GM13977 (cell line): ENCODE measurements around the gene NOL6.

Source experiments
- DNase-seq: peaks from one replicate; pipeline ENCODE4 v3.0.0; 2012; ENCODE audit warnings: low spot score
- in situ Hi-C: fragments of 300-500 bp; cut with MboI; formaldehyde crosslinking; loops from one replicate; pipeline ENCODE4 v1.12.0; 2022; ENCODE audit warnings: low sequenced_read_pairs, low pct_unique_long_range_greater_than_20kb, mixed read lengths, inconsistent platforms; ENCODE audit not compliant: unreplicated experiment
- TF ChIP-seq, protein P1 (sequence below): IDR thresholded peaks from 2 replicates; pipeline ENCODE4 v1.5.1; 2012; ENCODE audit warnings: mild to moderate bottlenecking, control low read depth; ENCODE audit not compliant: insufficient read depth; ENCODE audit errors: extremely low read depth, missing control alignments

NOL6 gene

DNA sequence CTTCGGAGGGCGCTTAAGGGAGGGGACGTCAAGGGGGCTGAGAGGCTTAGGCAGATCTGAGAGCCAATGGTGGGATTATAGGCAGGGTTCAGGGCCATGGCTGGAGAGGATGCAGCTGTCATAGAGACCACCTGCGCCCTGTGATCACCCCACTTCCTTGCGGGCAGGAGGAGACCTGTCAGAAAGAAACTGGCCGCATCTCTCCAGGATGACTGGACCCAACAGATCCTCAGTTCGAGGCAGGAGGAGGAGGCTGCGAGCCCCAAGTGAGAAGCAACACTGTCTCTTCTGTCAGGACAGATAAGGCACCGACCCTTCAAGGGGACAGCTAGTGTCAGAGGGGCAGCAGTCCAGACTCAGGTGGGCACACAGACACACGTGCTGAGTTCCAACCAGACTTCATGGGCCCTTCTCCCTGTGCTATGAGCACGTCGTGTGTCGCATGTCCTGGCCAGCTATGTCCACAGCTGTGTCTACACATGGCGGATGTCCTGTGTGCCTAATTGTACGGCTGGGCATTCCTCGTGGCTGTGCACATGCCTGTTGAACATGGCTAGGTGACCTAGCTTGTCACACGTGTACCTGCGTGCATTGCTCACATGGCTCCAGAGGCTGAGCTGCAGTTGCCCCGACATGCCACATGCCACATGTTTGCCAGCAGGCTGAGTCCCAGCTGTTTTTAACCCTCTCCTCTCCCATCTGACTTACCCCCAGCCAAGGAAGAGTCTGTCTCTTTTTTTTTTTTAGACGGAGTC, 25.7 kb downstream of the NOL6 start:
- DNase-seq, result peak; percentile 48
- in situ Hi-C loops, result no loop called here
- TF ChIP-seq, protein P1, sequence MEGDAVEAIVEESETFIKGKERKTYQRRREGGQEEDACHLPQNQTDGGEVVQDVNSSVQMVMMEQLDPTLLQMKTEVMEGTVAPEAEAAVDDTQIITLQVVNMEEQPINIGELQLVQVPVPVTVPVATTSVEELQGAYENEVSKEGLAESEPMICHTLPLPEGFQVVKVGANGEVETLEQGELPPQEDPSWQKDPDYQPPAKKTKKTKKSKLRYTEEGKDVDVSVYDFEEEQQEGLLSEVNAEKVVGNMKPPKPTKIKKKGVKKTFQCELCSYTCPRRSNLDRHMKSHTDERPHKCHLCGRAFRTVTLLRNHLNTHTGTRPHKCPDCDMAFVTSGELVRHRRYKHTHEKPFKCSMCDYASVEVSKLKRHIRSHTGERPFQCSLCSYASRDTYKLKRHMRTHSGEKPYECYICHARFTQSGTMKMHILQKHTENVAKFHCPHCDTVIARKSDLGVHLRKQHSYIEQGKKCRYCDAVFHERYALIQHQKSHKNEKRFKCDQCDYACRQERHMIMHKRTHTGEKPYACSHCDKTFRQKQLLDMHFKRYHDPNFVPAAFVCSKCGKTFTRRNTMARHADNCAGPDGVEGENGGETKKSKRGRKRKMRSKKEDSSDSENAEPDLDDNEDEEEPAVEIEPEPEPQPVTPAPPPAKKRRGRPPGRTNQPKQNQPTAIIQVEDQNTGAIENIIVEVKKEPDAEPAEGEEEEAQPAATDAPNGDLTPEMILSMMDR, result no peak

DNA sequence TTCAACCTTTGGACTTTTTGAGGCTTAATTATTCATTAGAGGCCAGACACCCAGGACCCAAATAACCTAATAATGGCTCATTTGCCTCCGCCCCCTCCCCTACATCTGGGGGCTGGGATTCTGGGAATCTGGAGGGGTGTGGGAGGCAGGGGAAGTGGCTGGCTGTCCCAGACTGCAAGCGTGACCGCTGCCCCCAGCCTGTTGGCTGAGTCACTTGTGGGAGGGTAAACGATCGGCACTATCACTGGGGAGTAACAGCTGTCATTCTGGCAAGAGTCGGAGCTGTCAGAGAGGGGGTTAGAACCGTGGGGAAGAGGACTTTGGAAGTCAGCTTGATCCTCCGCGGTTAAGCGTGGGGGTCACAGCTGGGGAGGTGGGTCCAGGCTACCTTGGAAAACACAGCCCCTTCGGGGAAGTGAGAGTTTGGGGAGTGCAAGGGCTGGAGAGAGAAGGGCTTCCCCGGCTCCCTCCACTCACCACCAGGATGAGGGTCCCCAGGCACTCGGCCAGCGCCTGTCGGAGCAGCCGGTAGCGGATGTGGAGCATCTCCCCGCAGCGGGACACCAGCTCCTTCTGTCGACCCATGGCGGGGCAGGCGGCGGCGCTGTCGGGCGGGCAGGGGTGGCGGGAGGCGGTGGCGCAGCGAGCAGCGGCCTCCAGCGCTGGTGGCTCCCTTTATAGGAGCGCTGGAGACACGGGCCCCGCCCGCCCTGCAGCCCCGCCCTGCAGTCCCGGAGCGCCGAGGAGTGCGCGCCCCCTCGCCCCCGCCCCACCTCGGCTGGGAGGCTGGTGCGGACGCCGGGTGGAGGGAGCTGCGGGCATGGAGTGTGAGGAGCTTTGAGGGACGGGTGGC, 26.6 kb downstream of the NOL6 start, which contains the start of gene AQP3:
Gene AQP3, minus strand, starts transcription at position 648 of the 853 bp plus-strand sequence. Its CDS starts 63 bp downstream, at position 585.
- in situ Hi-C loops, result no loop called here
- TF ChIP-seq, protein P1, result peak; percentile 33
- DNase-seq, result peak; percentile 66

DNA sequence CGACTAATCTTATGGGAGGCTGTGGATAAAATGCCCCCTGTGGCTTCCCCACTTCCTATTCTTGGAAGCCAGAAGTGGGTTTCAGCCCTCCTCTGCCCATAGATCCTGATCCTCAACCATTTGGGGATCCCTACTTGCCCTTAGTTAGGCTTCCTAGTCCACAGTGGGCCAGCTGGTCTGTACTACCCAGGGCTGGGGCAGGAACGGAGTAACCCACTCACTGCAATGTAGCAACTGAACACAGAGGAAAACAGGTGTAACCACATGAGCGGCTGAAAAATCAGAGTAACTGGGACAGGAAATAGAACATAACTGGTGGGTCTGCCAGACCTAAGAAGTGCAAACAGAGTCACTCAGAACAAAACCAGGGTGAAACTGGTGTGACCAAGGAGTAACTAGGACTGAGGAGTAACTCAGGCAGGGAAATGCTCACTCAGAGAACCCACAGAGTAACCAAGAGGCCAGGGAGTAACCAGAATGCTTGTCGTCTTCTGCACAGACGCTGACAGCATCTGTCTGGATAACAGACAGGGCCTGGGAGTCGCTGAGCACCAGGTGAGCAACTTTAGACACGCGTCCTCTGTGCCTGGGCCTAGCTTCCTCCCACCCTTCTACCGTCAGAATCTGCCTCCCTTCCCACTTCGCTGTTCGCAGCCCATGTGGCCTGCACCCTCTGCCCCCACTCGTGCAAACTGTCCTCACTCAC, 27.3 kb downstream of the NOL6 start:
- peak; percentile 87 for DNase-seq
- TF ChIP-seq, protein P1, result no peak
- in situ Hi-C loops, result no loop called here

DNA sequence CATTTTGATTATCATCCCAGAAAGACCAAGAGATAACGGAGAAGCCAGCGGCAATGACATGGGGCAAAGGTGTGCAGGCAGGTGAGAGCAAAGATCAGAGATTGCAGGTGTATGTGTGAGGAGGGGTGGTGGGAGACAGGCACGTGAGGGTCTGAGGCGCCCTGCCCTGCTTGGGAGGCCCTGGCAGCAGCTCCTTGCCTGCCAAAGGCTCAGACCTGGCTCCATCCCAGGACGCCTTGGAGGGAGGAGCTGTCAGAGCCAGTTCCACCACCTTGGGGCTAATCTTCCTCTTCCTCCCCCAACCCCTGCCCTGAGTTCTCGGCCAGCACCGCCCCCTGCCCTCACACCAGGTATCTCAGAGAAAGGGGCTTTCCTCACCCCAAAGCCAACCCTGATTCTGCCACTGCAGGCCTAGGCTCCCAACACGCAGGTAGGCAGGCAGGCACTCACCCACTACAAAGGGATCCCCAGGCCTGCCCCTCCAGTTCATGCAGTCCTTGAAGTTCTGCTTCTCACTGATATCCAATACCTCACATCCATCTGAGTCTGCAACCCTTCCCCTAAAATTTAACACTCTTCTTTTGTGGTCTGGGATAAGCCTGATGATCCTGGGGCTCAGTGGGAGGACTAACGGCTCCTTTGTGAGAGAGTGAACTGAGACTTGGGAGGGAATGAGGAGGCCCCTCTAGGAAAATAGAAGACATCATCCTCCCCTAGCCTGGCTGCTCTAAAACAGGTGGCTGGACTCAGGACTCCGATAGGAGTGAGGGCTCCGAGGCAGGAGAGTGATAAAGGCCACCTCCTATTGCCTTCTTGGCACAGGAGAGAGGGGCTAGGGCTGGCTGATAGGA, 28.1 kb downstream of the NOL6 start:
- TF ChIP-seq, protein P1, result no peak
- DNase-seq, result no peak
- in situ Hi-C loops, result no loop called here

DNA sequence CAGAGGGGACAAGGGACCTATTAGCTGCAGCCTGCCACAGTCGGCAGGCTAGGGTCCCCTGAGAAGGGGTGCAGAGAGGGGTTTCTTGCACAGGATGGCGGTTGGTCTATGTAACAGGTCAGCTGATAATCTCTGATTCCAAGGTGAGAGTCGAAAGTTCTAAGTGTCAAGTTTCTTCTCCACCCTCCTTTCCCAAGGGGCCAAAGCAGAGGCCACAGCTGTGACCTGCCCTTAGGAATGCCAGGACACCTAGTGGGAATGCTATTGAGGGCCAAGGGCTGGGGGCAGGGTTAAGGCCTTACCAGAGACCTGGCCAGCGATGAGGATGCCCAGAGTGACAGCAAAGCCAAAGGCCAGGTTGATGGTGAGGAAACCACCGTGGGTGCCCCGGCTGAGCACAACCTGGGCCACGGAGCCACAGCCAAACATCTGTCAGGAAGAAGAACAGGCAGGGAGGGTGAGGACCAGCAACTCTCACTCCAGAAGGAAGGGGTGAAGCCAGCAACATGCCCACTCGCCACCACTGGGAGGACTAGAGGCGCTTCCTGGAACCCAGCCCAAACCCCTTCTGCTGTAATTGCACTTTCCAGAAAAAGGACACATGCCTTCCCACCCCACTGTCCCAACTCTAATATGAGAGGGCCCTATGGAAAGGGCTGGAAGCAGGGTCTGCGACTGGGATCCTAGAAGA, 30.1 kb downstream of the NOL6 start:
- in situ Hi-C loops, result no loop called here
- DNase-seq, result no peak
- TF ChIP-seq, protein P1, result no peak
